Ammon's horn (tissue), 1 donor: Measurements from ENCODE around the gene KCNB1.

Experiments used
- DNase-seq: peaks from one replicate; pipeline ENCODE4 v3.0.0-alpha.2; 2016; ENCODE audit warnings: low spot score

Gene KCNB1

DNA sequence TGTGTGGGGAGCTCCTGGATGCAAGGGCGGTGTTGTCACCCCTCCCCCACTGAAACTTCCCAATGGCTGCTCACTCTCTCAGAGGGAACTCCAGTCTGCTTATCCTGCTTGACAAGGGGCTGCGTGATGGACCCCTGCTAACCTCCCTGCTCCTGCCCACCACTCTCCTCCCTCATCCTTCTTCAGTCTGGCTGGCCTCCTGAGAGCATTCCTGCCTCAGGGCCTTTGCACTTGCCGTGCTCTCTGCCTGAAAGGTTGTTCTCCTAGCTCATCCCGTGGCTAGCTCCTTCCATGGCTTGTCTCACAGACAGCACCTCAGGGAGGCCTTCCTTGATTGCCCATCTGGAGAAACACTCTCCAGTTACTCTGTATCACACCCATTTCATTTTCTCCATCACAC, 130.7 kb downstream of the KCNB1 start:
- DNase-seq = no peak

DNA sequence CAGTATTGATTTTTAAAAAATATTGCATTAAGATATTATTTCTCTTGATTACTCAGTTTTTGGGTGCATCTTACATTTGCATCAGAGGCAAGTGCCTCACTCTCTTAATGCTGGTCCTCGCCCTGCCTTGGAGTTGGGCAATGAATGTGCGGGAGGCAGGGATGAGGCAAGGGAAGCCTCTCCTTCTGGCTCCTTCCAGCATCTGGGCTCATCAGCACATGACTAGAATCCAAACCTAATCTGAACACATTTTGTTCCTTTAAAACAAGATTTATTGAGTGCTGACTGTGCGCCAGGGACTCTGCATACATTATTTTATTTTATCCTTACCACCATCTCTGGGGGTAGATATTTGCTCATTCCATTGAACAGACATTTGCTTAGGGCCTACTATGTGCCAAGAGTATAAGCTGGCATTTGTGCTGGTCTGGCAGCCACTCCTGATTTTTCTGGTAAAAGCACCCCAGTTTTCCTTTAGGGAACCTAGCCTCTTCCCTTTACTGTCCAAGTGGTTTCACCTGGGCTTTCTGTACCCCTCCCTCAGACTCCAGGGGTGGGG, 132.7 kb downstream of the KCNB1 start:
- no peak for DNase-seq

DNA sequence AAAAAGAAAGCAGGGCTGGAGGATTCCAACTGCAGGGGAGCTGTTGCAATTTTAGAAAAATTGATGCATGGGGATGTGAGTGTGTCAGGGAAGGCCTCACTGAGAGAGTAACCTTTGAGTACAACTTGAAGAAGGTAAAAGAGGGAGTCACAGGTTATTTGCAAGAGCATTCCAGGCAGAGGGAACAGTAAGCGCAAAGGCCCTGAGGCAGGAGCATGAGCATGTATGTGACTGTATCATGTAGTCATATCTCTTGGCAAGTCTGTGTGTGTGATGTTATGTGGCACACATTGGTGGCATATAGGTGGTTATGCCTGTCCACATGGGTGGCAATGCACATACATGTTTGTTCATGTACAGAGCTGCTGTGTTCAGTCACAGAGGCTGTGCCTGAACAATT, 133.4 kb downstream of the KCNB1 start:
- DNase-seq = no peak

DNA sequence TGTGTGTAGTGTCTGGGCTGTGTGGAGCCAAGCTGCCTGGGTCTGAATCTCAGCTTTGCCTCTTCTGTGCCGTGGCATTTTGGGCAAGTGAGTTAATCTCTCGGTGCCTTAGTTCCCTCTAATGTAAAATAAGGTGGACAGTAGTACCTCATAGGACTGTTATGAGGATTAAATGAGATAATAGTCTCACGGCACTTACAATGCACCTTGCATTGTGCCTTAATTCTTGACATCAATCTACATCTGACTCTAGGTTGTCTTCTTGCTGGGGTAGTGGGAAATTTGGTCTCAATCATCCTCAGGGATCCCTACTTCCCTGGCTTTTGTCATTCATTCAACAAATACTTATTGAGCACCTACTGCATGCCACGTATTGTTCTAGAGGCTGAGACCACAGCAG, 133.9 kb downstream of the KCNB1 start:
- DNase-seq = no peak

DNA sequence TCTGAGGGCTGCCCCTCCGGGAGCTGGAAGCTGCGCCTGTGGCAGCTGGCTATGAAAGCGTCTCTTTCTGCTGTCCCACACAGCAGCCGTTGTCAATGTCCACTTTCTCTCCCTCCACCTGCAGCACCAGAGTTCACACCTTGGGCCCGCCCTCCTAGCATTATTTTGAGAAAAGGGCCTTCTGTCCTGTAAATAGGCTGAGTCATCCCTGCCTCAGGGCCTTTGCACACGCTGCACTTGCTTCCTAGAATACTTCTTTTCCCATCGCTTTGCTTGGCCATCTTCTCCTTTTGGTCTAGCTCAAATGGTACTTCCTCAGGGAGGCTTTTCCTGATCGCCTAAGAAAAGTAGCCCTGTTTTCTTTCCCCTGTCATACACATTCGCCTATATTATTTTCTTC, 135.3 kb downstream of the KCNB1 start:
- no peak for DNase-seq

DNA sequence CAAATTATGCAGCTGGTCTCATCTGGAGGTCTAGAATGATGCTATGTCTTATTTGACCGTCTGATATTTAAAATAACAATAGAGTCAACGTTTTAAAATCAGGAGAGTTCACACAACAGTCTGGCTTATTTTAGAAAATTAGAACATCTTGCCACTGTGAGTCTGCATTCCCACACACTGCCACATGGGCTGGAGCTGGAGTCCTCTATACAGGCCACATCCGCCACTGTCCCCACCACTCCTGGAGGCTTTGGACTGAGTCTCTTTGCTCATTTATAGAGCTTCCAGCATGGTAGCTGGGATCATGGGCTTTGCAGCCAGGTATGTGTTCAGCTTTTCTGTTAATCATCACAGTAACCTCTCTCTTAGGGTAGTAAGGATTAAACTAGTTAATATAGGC, 135.8 kb downstream of the KCNB1 start:
- DNase-seq = no peak

DNA sequence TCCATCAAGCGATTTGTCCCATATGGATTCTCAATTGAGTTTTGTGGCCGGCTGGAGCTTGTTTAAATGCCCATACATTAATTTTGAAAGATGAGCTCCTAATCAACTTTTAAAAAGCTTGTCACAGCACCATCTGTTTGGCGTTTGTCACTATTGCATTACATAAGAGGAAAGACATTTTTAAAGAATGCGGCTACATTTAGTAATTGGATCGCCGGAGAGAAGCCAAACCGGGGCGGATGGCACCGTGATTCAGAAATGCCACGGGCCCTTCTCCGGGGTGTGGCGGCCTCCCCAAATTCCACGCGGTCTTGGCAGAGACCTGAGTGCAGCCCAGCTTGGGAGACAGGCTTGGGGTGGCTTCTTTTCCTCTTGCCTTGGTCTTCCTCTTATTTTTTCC, 136.9 kb downstream of the KCNB1 start:
- no peak for DNase-seq

DNA sequence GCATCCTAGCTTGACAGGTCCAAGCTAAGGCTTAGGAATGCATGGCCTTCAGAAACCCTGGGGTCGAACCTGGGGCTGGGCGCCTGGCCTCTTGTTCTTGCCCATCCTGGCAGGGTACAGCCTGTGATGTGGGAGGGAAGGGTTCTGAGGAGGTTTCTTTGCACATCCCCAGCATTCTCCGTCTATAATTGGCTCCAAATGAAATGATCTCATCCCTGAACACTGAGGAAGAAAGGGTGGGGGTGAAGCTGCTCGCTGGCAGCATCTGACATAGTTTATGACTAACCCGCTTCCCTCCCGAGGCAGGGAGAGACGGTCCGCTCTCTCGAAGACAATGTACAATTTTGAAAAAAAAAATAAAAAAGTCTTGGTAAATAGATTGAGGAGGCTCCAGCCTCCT, 137.5 kb downstream of the KCNB1 start:
- DNase-seq = peak; percentile 81

DNA sequence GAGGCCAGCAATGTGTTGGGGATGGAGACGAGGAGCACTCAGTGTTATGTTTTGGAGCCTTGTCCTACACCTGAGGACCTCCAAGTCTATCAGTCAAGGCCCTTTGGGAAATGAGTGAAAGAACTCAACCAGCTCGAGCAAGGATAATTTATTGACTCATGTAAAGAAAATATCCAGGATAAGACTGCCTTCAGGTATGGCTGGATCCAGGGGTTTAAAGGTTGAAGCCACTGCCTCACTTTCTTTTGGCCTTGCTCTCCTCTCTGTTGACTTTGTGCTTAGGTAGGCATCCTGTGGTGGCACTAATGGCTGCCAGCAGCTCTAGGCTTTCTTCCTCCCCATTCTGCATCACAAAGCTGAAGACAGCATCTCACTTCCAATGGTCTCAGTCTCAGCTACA, 138.3 kb downstream of the KCNB1 start:
- DNase-seq = no peak

DNA sequence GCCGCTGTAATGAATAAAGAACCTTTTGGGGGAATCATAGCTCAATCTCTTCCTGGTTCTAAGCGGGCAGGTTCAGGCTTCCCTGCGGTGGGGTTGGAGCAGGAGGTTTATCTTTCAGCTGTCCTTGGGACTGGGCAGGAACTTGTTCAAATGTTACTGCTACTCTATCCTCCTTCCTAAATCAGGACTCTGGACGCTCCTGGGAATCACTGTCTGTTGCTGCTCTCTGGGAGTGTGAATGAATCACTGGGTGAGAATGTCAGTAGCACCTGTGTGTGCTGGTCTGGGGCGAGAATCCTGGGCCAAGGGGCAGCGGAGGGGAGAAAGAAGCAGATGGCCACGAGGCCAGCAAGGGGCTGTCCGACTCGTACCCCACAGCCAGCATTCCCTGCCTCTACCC, 139.2 kb downstream of the KCNB1 start:
- no peak for DNase-seq

DNA sequence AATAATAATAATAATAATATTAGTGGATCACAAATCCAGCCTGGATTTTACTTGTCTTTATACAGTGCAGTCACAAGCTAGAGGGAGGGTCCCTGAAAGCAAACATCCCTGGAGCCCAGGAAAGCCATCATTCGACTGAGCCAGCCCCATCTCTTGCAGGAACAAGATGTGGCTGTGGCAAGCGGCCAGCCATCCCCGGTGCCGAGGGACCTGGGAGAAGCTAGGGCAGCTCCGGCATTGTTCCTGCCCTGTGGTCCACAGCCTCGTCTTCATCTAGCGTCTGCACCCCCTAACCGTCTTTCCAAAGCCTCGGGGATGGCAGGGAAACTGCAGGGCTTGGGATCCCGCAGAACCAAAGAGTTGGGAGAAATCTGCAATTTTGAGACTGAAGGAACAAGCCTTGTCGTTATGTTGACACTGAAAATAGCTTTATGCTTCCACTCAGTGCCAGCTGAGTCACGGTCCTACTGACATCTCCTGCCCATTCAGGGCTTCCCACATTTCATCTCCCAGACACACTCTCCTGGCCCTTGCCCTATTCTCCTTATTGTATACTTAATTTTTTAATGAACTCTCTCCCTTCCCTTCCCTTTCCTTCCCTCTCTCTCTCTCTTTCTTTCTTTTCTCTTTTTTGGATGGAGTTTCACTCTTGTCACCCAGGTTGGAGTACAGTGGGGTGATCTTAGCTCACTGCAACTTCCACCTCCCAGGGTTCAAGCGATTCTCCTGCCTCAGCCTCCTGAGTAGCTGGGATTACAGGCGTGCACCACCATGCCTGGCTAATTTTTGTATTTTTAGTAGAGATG, 142.1 kb downstream of the KCNB1 start:
- no peak for DNase-seq

DNA sequence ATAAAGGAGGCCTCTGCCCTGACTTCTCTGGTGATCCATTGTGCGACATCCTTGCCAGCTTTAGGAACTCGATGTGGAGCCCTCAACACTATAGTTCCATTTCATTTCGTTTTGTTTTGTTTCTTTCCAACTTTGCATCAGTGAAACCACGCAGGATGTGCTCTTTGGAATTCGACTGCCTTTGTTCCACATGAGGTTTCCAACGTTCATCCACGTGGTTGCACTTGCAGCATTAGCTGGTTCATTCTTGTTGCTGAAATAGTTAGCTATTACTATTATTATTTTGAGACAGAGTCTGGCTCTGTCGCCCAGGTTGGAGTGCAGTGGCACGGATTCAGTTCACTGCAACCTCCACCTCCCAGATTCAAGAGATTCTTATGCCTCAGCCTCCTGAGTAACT, 143.3 kb downstream of the KCNB1 start:
- DNase-seq = no peak

DNA sequence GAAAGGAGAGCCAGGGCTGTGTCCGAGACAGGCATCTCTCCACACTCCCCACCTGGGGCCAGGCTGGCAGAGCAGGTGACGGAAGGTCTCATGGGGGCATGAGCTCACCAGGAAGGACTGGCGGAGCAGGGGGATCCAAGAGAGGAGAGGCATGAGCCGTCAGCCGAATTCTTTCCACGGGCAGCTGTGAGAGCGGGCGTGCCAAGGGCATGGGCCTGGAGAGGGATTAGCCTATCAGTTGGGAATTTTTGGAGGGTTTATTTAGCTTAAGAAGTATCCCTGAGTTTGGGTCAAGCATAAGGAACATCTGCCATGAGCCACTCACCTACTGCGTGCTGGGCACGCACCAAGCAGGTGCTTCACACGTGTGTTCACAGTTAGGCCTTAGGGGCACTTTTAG, 144.4 kb downstream of the KCNB1 start:
- no peak for DNase-seq

DNA sequence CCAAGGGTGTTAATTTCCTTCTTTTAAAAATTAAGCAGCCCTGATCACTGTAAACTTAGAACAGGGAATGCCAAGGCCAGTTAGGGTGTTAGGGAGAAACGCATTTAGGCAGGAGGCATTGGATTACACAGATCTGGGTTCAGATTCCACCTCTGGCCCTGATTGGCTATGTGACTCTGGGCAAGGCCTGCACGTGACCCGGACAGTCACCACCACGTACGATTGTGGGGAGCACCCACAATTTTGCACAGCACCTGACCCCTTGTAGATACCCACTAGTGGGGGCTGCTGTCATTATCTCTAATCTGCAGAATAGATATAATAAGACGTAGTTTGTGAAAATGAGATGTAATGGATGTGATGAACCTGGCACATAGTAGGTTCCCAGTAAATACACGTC, 145.1 kb downstream of the KCNB1 start:
- DNase-seq = no peak

DNA sequence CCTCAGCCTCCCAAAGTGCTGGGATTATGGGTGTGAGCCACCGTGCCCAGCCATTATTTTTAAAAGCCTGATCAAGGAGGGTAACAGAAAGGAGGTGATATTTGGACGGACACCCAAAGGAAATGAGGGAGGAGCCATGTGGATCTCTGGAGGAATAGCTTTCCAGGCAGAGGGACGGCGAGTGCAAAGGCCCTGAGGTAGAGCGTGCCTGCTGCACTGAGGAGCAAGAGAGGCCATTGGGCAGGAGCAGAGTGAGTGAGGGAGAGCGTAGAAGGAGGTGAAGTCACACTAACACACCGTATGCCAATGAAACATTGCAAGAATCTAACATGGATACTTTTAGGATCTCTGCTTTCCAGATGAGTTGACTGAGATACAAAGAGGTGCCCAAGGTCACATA, 145.7 kb downstream of the KCNB1 start:
- DNase-seq = no peak

DNA sequence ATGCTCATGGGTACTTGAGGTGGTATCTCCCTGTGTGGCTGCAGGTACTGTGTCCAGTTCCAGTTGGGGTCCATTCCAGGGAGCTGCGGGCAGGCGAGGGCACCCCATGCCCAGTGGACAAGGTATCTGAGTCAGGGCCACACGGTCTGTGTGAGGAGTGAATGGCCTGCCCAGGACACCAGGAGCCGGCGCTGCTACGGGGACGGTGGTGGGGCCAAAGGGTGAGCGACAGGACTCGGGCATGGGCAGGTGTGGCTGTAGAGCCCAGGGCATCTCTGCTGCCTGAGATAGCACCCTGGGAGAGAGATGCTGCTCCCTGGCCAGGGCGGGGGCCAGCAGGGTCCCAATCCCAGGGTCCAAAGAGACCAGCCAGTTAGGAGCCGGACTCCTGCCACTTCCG, 147.0 kb downstream of the KCNB1 start:
- no peak for DNase-seq

DNA sequence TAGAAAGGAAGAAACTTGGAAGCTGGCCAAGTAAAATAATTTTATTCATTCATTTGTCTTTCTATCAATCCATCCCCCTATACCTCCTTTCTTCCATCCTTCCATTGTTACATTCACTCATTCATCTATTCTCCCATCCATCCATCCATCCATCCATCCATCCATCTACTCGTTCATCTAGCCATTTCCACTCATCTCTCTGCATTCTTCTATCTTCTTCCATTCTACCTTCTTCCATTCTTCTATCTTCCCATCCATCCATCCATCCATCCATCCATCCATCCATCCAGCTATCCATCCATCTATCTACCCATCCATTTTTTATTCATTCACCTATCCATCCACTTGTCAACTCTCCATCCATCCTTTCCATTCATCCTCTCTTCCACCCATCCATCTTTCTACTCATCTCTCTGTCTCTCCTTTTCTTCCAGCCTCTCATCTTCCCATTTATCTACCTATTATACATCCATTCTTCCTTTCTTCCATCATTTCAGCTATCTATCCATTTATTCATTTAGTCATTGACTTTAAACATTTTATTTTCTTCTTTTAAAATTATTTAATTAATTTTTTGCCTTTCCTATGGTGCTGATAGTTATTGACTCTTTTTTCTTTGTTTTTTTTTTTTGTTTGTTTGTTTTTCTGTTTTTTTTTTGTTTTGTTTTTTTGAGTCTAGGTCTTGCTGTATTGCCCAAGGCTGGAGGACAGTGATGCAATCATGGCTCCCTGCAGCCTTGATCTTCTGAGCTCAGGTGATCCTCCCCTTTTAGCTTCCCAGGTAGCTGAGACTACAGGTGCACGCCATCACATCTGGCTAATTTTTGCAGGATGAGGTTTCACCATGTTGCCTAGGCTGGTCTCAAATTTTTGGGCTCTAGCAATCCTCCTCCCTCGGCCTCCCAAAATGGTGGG, 151.5 kb downstream of the KCNB1 start:
- no peak for DNase-seq

DNA sequence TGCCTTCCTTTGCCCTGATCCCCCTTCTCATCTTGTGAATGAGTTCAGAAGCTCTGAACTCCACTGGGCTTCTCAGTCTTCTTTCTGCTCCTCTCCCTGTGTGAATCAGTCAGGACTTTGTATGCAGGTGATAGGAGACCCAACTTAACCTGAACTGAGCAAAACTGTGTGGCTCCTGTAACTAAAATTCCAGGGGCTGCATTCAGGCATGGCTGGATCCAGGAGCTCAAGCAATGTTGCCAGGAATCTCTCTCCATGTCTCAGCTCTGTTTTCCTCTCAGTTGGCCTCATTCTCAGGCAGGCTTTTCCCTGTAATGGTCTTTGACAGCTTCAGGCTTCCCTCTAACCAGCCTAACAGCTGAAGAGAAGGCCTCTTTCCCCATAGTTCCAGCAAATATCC, 153.7 kb downstream of the KCNB1 start:
- DNase-seq = no peak

DNA sequence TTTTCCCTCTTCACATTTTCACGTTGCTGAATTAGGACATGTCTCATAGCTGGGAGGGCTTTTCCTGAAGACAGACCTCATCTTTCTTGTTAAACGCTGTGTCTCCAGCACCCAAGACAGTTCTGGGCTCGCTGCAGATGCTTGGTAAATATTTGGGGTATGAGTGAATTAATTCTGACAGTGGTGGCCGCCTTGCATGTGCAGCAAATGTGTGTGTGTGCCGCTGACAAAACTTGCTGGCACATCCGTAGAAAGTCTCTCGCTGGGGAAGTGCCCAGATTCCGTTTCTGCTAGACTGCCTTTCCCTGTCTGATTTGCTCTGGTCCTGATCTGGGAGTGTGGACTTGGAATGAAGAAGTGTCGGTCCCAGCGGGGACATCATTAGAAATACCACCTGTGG, 156.4 kb downstream of the KCNB1 start:
- DNase-seq = no peak

DNA sequence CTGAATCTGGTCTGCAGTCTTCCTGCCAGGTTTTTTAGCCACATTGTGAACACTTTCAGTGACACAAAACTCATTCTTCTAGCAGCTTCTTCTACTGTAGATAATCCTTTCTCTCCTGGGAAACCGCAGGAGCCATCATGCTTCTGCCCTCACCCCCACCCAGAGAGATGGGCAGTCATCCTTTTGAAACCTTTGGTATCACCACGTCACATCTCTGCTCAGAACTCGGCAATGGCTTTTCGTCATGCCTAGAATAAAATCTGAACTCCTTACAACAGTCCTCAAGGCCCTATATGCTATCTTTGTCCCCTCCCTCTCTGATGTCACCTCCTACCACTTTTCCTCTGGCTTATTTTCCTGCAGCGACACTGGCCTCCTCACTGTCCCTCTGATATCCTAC, 158.2 kb downstream of the KCNB1 start:
- no peak for DNase-seq

DNA sequence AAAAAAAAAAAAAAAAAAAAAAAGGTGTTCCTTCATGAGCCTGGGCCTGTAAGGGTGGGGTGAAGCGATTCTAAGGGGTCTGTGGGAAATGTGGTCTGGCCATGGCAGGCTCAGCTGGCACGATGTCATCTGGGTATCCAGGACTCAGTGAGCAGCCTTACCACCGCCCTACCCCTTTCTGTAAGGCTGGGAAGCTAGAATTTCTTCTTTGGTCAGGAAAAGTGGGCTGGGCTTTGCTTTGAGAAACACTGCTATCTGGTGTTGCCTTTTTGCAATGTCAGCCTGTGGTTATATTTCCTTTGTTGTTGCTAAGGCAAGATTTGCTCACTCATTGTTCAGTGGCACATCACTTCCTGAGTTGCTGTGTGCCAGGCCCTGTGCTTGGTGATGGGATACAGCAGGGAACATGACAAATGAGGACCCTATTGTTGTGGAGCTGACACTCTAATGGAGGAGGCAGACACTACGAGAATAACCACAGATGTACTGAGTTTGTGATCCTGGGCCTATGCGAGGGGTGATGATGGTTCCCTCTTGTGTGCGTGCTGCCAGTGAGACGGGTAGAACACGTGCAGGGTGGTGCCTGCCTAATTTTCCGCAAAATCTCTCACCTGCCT, 158.7 kb downstream of the KCNB1 start:
- peak; percentile 54 for DNase-seq

DNA sequence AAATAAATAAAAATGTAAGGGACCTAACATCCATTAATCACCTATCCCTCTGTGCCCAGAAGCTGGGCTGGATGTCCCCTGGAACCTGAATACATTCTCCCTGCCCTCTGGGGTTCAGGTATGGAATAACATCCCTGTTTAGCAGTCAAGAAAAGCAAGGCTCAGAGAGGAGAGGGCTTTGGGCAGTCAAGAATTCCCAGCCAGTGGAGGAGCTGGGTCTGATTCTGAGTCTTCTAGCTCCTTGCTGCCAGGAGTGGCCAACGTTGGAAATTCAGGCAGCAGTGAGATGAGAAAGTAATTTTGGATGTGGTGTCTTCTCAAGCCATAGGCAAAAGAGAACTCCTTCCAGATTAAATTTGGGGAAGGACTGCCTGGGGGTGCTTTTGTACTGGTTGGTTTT, 162.0 kb downstream of the KCNB1 start:
- DNase-seq = peak; percentile 35
